Right lobe of liver (tissue), 6 donors: ENCODE data around the gene RFC3. TPM values are rescaled to one million over a fixed set of nuclear protein-coding genes. Genes with fewer than 3 reads are reported as not detected.

Source experiments
- ATAC-seq, 4 donors: fragments of 200-7000 bp; cut with Tn5 transposase; one replicate each; pipeline ENCODE4 v1.9.1; 2020; ENCODE audit warnings: mild to moderate bottlenecking in 4 of 4, moderate library complexity in 4 of 4
- DNase-seq, 3 donors: peaks; one replicate each; pipeline ENCODE4 v3.0.0-alpha.2; 2020
- H3K27ac ChIP-seq, 3 donors: fragments of 200-600 bp; one replicate each; pipeline ENCODE4 v1.8.0; 2022
- H3K27me3 ChIP-seq, 2 donors: fragments of 200-600 bp; one replicate each; pipeline ENCODE4 v1.8.0; 2022
- H3K36me3 ChIP-seq, 4 donors: fragments of 200-600 bp; sonication (generic) in 1 of 4; one replicate each; pipeline versions ENCODE4 v1.5.1 to v1.8.0; 2017 to 2022; ENCODE audit warnings: control low read depth in 1 of 4
- H3K4me1 ChIP-seq, 4 donors: fragments of 200-600 bp; sonication (generic) in 1 of 4; one replicate each; pipeline versions ENCODE4 v1.5.1 to v1.8.0; 2017 to 2022; ENCODE audit warnings: control low read depth in 1 of 4
- H3K4me3 ChIP-seq, 3 donors: fragments of 200-600 bp; one replicate each; pipeline ENCODE4 v1.8.0; 2022
- H3K9me3 ChIP-seq, 4 donors: fragments of 200-600 bp; sonication (generic) in 1 of 4; one replicate each; pipeline versions ENCODE4 v1.5.1 to v1.8.0; 2017 to 2022; ENCODE audit warnings: control low read depth in 1 of 4
- POLR2A ChIP-seq: fragments of 450-650 bp; IDR thresholded peaks from one replicate; pipeline ENCODE4 v1.6.1; 2017; ENCODE audit warnings: antibody characterized with exemption, mild to moderate bottlenecking
- WGBS: methylation state at CpG from one replicate; pipeline ENCODE4 v1.1.6; 2018; ENCODE audit warnings: low coverage, low lambda C conversion rate; ENCODE audit not compliant: insufficient coverage; ENCODE audit errors: missing lambda C conversion rate; 5-methylcytosine and 5-hydroxymethylcytosine counted together
- intact Hi-C, 2 donors: fragments of 100-400 bp; cut with DNase I; formaldehyde crosslinking; loops; one replicate each; pipeline versions ENCODE4 v1.11.2 to v1.14.1; 2022
- total RNA-seq, 6 experiments: library from RNA; depleted of rRNA in 2 of 6; stranded (reverse); fragments of >200 nt in 2 of 6; fragmentation: NEBNext Ultra II Directional in 3 of 6; extraction: Animal tissue kit (Norgen Biotek cat#: 25700) in 3 of 6; gene quantifications; one replicate each; pipeline versions ENCODE4 v1.1.0 to v1.2.4, GENCODE V29; 2016 to 2023
- TF ChIP-seq, protein P1 (sequence below), 4 donors: fragments of 200-600 bp in 3 of 4; fragments of 450-650 bp in 1 of 4; IDR thresholded peaks; one replicate each; pipeline versions ENCODE4 v1.5.1 to v1.8.0; 2016 to 2022; ENCODE audit warnings: antibody characterized with exemption in 4 of 4, mild to moderate bottlenecking in 2 of 4
- donor health status: DM: no; HTN: yes; CAD: no.
- donor health status: DM: no; HTN: no; CAD: no.
- donor health status: DM: no; HTN: no; CAD: no.
- donor health status: DM: no; HTN: yes; CAD: no.
- donor health status: DM: no; HTN: yes; CAD: no.

The RFC3 gene
- total RNA-seq, 6 experiments from 2014 or later, result 1.6 to 10.0 (median 2.4) TPM

DNA sequence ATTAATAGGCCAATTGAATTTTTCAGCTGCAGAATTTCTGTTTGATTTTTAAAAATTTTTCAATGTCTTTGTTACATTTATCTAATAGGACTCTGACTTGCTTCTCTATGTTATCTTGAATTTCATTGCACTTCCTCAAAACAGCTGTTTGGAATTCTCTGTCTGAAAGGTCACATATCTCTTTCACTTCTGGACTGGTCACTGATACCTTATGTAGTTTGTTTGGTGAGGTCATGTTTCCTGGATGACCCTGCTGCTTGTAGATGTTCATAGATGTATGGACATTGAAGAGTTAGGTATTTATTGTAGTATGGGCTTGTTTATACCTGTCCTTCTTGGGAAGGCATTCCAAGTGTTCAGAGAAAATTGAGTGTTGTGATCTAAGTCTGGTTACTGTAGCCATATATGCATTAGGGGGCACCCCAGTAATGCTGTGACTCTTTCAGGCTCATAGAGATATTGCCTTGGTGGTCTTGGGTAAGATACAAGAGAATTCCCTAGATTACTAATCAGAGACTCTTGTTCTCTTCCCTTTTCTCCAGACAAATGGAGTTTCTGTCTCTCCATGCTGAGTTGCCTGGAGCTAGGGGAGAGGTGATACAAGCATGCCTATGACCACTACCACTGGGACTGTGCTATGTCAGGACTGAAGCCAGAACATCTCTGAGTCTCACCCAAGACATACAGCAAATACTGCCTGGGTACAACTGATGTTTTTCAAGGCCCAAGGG is 27.8 kb downstream of the RFC3 start:
- intact Hi-C loops, result no loop called here

DNA sequence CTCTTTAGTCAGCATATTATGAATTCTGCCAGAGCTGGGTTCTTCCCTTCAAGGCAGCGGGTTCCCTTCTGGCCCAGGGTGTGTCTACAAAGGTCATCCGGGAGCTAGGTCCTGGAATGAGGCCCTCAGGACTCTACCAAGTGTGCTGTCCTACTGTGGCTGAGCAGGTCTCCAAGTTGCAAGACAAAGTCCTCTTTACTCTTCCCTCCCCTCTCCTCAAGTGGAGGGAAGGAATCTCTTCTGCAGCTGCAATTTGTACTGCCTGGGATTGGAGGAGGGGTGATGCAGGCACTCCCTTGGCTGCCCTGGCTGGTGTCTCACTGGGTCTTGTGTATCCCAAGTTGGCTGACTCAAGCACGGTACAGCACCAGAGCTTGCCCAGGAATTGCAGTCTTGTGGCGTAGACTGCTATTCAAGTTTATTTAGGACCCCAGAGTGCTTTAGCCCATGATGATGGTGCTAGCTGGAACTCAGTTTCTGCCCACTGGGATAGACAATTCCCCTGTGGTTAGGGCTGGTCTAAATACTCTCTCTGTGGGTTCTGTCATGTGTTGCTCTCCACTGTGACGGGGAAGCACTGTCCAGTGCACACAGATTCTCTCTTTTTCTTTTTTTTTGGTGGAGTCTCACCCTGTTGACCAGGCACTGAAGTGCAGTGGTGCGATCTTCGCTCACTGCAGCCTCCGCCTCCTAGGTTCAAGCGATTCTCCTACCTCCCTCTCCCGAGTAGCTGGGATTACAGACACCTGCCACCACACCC is 28.5 kb downstream of the RFC3 start:
- no peak overlapping the region for H3K27ac ChIP-seq
- whole genome bisulfite sequencing, result 80% methylated on average over 3 of the region's 10 CpGs
- ATAC-seq, result no peak

More for the DNA sequence above, 27.8 kb downstream of the RFC3 start:
- no peaks in the 10 kb centered on the region for H3K9me3 ChIP-seq
- no peak overlapping the region for H3K27ac ChIP-seq
- no peaks in the 10 kb centered on the region for H3K36me3 ChIP-seq
- H3K27me3 ChIP-seq, result no peaks in the 10 kb centered on the region
- ATAC-seq (no peak), DNase-seq (no peak)
- H3K4me1 ChIP-seq, result peaks cover 0 to 1% (median 0%) of the 10 kb centered on the region in 4 donors
- H3K4me3 ChIP-seq, result no peak overlapping the region
- TF ChIP-seq, protein P1, sequence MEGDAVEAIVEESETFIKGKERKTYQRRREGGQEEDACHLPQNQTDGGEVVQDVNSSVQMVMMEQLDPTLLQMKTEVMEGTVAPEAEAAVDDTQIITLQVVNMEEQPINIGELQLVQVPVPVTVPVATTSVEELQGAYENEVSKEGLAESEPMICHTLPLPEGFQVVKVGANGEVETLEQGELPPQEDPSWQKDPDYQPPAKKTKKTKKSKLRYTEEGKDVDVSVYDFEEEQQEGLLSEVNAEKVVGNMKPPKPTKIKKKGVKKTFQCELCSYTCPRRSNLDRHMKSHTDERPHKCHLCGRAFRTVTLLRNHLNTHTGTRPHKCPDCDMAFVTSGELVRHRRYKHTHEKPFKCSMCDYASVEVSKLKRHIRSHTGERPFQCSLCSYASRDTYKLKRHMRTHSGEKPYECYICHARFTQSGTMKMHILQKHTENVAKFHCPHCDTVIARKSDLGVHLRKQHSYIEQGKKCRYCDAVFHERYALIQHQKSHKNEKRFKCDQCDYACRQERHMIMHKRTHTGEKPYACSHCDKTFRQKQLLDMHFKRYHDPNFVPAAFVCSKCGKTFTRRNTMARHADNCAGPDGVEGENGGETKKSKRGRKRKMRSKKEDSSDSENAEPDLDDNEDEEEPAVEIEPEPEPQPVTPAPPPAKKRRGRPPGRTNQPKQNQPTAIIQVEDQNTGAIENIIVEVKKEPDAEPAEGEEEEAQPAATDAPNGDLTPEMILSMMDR (IDR thresholded peaks at IDR 0.05), result no peak
- no peak for TF ChIP-seq POLR2A

DNA sequence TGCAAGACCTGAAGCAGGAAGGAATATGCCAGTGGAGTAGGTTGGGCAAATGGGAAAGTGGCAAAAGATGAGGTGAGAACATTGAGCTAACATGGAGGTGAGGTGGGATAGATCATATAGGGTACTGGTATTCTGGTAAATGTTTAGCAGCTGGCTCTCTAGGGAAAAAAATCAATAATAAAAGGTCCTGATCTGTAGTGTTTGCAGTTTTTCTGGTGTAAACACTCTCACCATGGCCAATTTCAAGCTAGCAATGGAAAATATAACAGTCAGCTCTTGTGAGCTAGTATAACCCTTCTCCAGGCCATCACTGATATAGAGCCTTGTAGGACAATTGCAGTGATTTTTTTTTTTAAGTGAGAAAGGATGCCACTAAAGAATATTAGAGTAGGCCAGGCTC is 31.3 kb downstream of the RFC3 start:
- H3K36me3 ChIP-seq, result no peaks in the 10 kb centered on the region
- TF ChIP-seq POLR2A, result no peak
- TF ChIP-seq, protein P1 (IDR thresholded peaks at IDR 0.05), result no peak
- H3K27ac ChIP-seq, result no peak overlapping the region
- H3K4me1 ChIP-seq, result no peaks in the 10 kb centered on the region
- no peaks in the 10 kb centered on the region for H3K9me3 ChIP-seq
- intact Hi-C loops, result no loop called here
- no peaks in the 10 kb centered on the region for H3K27me3 ChIP-seq
- DNase-seq (no peak), ATAC-seq (peak; percentile 23 to 80 (median 66))
- no peak overlapping the region for H3K4me3 ChIP-seq

More for the DNA sequence above, 28.5 kb downstream of the RFC3 start:
- no peaks in the 10 kb centered on the region for H3K27me3 ChIP-seq
- intact Hi-C loops, result no loop called here
- no peaks in the 10 kb centered on the region for H3K36me3 ChIP-seq
- no peaks in the 10 kb centered on the region for H3K4me1 ChIP-seq
- DNase-seq, result no peak
- H3K4me3 ChIP-seq, result no peak overlapping the region
- no peaks in the 10 kb centered on the region for H3K9me3 ChIP-seq
- no peak for TF ChIP-seq POLR2A
- TF ChIP-seq, protein P1 (IDR thresholded peaks at IDR 0.05), result no peak

DNA sequence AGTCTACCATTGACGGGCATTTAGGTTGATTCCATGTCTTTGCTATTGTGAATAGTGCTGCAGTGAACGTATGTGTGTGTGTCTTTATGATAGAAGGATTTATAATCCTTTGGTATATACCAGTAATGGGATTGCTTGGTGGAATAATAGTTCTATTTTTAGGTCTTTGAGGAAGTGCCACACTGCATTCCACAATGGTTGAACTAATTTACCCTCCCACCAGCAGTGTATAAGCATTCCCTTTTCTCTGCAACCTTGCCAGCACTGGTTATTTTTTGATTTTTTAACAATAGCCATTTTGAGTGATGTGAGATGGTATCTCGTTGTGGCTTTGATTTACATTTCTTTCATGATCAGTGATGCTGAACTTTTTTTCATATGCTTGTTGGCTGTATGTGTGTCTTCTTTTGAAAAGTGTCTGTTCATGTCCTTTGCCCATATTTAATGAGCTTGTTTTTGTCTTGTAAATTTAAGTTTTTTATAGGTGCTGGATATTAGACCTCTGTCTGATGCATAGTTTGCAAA is 37.5 kb downstream of the RFC3 start:
- Histone ChIP-seq H3K4me1 (no peaks in the 10 kb centered on the region), H3K4me3 (no peak overlapping the region), H3K36me3 (no peaks in the 10 kb centered on the region), H3K27ac (no peak overlapping the region), H3K27me3 (no peaks in the 10 kb centered on the region), H3K9me3 (no peaks in the 10 kb centered on the region)
- TF ChIP-seq POLR2A, result no peak
- TF ChIP-seq, protein P1 (IDR thresholded peaks at IDR 0.05), result no peak
- DNase-seq (no peak), ATAC-seq (no peak)
- intact Hi-C loops, result no loop called here
- WGBS, result 88% methylated on average over 3 of the region's 3 CpGs
